Mesendoderm (in vitro differentiated cells): ENCODE results near the gene MAOB.

Experiments
- DNase-seq: peaks from one replicate; pipeline ENCODE4 v3.0.0; 2013
- H2AK5ac ChIP-seq: 2 replicates; pipeline ENCODE4 v1.6.1; 2013; ENCODE audit warnings: low read length, inconsistent platforms
- H2BK120ac ChIP-seq: 2 replicates; pipeline ENCODE4 v1.6.1; 2013; ENCODE audit warnings: low read depth, mild to moderate bottlenecking, low read length, moderate library complexity, mixed read lengths
- H2BK15ac ChIP-seq: replicated peaks from 2 replicates; pipeline ENCODE4 v1.6.1; 2013; ENCODE audit warnings: low read depth, mild to moderate bottlenecking, moderate library complexity
- H2BK5ac ChIP-seq: 2 replicates; pipeline ENCODE4 v1.6.1; 2013; ENCODE audit warnings: low read length, inconsistent platforms
- H3K18ac ChIP-seq: 2 replicates; pipeline ENCODE4 v1.6.1; 2013; ENCODE audit warnings: mild to moderate bottlenecking, low read length, mixed read lengths
- H3K23ac ChIP-seq: one replicate; pipeline ENCODE4 v1.6.1; 2013; ENCODE audit warnings: low read length
- H3K27ac ChIP-seq: 2 replicates; pipeline ENCODE4 v1.5.1; 2013; ENCODE audit warnings: low read depth, mild to moderate bottlenecking, inconsistent platforms, low read length, moderate library complexity
- H3K27me3 ChIP-seq: 2 replicates; pipeline ENCODE4 v1.6.1; 2013; ENCODE audit warnings: low read length, control low read depth, mild to moderate bottlenecking, inconsistent platforms; ENCODE audit not compliant: insufficient read depth, poor library complexity
- H3K36me3 ChIP-seq: 2 replicates; pipeline ENCODE4 v1.6.1; 2013; ENCODE audit warnings: low read length, inconsistent platforms; ENCODE audit not compliant: control insufficient read depth, insufficient read depth
- H3K4ac ChIP-seq: one replicate; pipeline ENCODE4 v1.6.1; 2013; ENCODE audit warnings: low read depth, mild to moderate bottlenecking, low read length, moderate library complexity
- H3K4me1 ChIP-seq: 2 replicates; pipeline ENCODE4 v1.6.1; 2013; ENCODE audit warnings: low read depth, low read length, inconsistent platforms; ENCODE audit not compliant: control insufficient read depth
- H3K4me2 ChIP-seq: 2 replicates; pipeline ENCODE4 v1.6.1; 2013; ENCODE audit warnings: low read length
- H3K4me3 ChIP-seq: 2 replicates; pipeline ENCODE4 v1.5.1; 2013; ENCODE audit warnings: mild to moderate bottlenecking, low read length
- H3K56ac ChIP-seq: one replicate; pipeline ENCODE4 v1.6.1; 2013; ENCODE audit warnings: low read length
- H3K79me1 ChIP-seq: 2 replicates; pipeline ENCODE4 v1.6.1; 2013; ENCODE audit warnings: low read length, inconsistent platforms
- H3K79me2 ChIP-seq: 2 replicates; pipeline ENCODE4 v1.6.1; 2013; ENCODE audit warnings: mild to moderate bottlenecking, low read length; ENCODE audit not compliant: control insufficient read depth, insufficient read depth
- H3K9ac ChIP-seq: 2 replicates; pipeline ENCODE4 v1.6.1; 2013; ENCODE audit warnings: low read length, inconsistent platforms
- H4K5ac ChIP-seq: one replicate; pipeline ENCODE4 v1.6.1; 2013; ENCODE audit warnings: low read length
- H4K8ac ChIP-seq: one replicate; pipeline ENCODE4 v1.6.1; 2013; ENCODE audit warnings: low read depth, mild to moderate bottlenecking, control low read depth, low read length, moderate library complexity
- WGBS: extraction: QIAGEN DNeasy Blood & Tissue Kit; methylation state at CpG from one replicate; pipeline ENCODE4 v1.1.7; 2013; ENCODE audit warnings: low lambda C conversion rate, missing lambda C conversion rate; ENCODE audit not compliant: insufficient coverage; ENCODE audit errors: extremely low coverage; 5-methylcytosine and 5-hydroxymethylcytosine counted together

MAOB gene

GRCh38 chrX:43741843-43742573 lies 140.2 kb downstream of the MAOB start:
- Histone ChIP-seq H3K27ac (no peak overlapping the region), H3K23ac (no peak overlapping the region), H2BK5ac (no peak overlapping the region), H2BK15ac (no peak overlapping the region), H4K5ac (no peak overlapping the region), H3K27me3 (no peaks in the 10 kb centered on the region), H2AK5ac (no peak overlapping the region), H3K9ac (no peak overlapping the region), H3K36me3 (no peaks in the 10 kb centered on the region), H3K18ac (no peak overlapping the region), H3K56ac (no peak overlapping the region), H4K8ac (no peak overlapping the region), H3K4ac (no peak overlapping the region), H3K4me2 (no peak overlapping the region), H3K4me1 (no peaks in the 10 kb centered on the region), H3K79me2 (no peaks in the 10 kb centered on the region), H2BK120ac (no peak overlapping the region), H3K4me3 (no peak overlapping the region), H3K79me1 (no peaks in the 10 kb centered on the region)
- WGBS, result no CpG with 5 or more reads among the region's 7 CpGs
- DNase-seq, result no peak

- H2AK5ac ChIP-seq, result no peak overlapping the region
- H3K56ac ChIP-seq, result no peak overlapping the region
- no peak overlapping the region for H2BK120ac ChIP-seq
- H3K18ac ChIP-seq, result no peak overlapping the region
- H3K36me3 ChIP-seq, result no peaks in the 10 kb centered on the region
- no peak overlapping the region for H3K4me2 ChIP-seq
- H3K4me1 ChIP-seq, result no peaks in the 10 kb centered on the region
- H3K27me3 ChIP-seq, result no peaks in the 10 kb centered on the region
- H3K79me2 ChIP-seq, result no peaks in the 10 kb centered on the region
- no peak overlapping the region for H3K4ac ChIP-seq
- no peak overlapping the region for H3K4me3 ChIP-seq
- H4K5ac ChIP-seq, result no peak overlapping the region
- no peak overlapping the region for H3K27ac ChIP-seq
- no peak overlapping the region for H3K9ac ChIP-seq
- no peak for DNase-seq
- WGBS, result no CpG with 5 or more reads among the region's 3 CpGs
- no peaks in the 10 kb centered on the region for H3K79me1 ChIP-seq
- H3K23ac ChIP-seq, result no peak overlapping the region
- H4K8ac ChIP-seq, result no peak overlapping the region
- H2BK15ac ChIP-seq, result no peak overlapping the region
- H2BK5ac ChIP-seq, result no peak overlapping the region
Observed at GRCh38 chrX:43735957-43736356, 146.3 kb downstream of the MAOB start.

GRCh38 chrX:43735534-43735933 lies 146.7 kb downstream of the MAOB start:
- no peak overlapping the region for H3K56ac ChIP-seq
- H3K79me2 ChIP-seq, result no peaks in the 10 kb centered on the region
- H3K23ac ChIP-seq, result no peak overlapping the region
- H2BK5ac ChIP-seq, result no peak overlapping the region
- no peak overlapping the region for H3K18ac ChIP-seq
- H3K4me1 ChIP-seq, result no peaks in the 10 kb centered on the region
- H3K79me1 ChIP-seq, result no peaks in the 10 kb centered on the region
- H4K8ac ChIP-seq, result no peak overlapping the region
- no peak overlapping the region for H3K4me2 ChIP-seq
- H3K27me3 ChIP-seq, result no peaks in the 10 kb centered on the region
- no peak overlapping the region for H3K4ac ChIP-seq
- no peak for DNase-seq
- no CpG with 5 or more reads among the region's 6 CpGs for WGBS
- no peak overlapping the region for H3K4me3 ChIP-seq
- no peaks in the 10 kb centered on the region for H3K36me3 ChIP-seq
- no peak overlapping the region for H4K5ac ChIP-seq
- H3K27ac ChIP-seq, result no peak overlapping the region
- H2AK5ac ChIP-seq, result no peak overlapping the region
- no peak overlapping the region for H2BK15ac ChIP-seq
- no peak overlapping the region for H3K9ac ChIP-seq
- no peak overlapping the region for H2BK120ac ChIP-seq

GRCh38 chrX:43734444-43734843 lies 147.8 kb downstream of the MAOB start:
- no CpG with 5 or more reads among the region's 1 CpG for WGBS
- Histone ChIP-seq H3K4ac (no peak overlapping the region), H4K5ac (no peak overlapping the region), H3K4me1 (no peaks in the 10 kb centered on the region), H2BK15ac (no peak overlapping the region), H3K79me2 (no peaks in the 10 kb centered on the region), H3K23ac (no peak overlapping the region), H3K36me3 (no peaks in the 10 kb centered on the region), H3K18ac (no peak overlapping the region), H2BK120ac (no peak overlapping the region), H3K27ac (no peak overlapping the region), H4K8ac (no peak overlapping the region), H2AK5ac (no peak overlapping the region), H2BK5ac (no peak overlapping the region), H3K9ac (no peak overlapping the region), H3K56ac (no peak overlapping the region), H3K4me3 (no peak overlapping the region), H3K79me1 (no peaks in the 10 kb centered on the region), H3K27me3 (no peaks in the 10 kb centered on the region), H3K4me2 (no peak overlapping the region)
- DNase-seq, result no peak

- Histone ChIP-seq H3K79me2 (no peaks in the 10 kb centered on the region), H2BK5ac (no peak overlapping the region), H3K27ac (no peak overlapping the region), H3K4me1 (no peaks in the 10 kb centered on the region), H2AK5ac (no peak overlapping the region), H3K23ac (no peak overlapping the region), H4K5ac (no peak overlapping the region), H3K79me1 (no peaks in the 10 kb centered on the region), H3K4me3 (no peak overlapping the region), H3K56ac (no peak overlapping the region), H4K8ac (no peak overlapping the region), H3K4ac (no peak overlapping the region), H3K9ac (no peak overlapping the region), H3K27me3 (no peaks in the 10 kb centered on the region), H3K36me3 (no peaks in the 10 kb centered on the region), H2BK15ac (no peak overlapping the region), H2BK120ac (no peak overlapping the region), H3K4me2 (no peak overlapping the region), H3K18ac (no peak overlapping the region)
- no CpG with 5 or more reads among the region's 1 CpG for WGBS
- no peak for DNase-seq
Observed at GRCh38 chrX:43733699-43734098, 148.6 kb downstream of the MAOB start.

GRCh38 chrX:43731086-43731485 lies 151.2 kb downstream of the MAOB start:
- no peak for DNase-seq
- Histone ChIP-seq H3K23ac (no peak overlapping the region), H3K4me2 (no peak overlapping the region), H2AK5ac (no peak overlapping the region), H3K18ac (no peak overlapping the region), H3K27ac (no peak overlapping the region), H3K27me3 (no peaks in the 10 kb centered on the region), H3K79me2 (no peaks in the 10 kb centered on the region), H2BK5ac (no peak overlapping the region), H3K4me1 (no peaks in the 10 kb centered on the region), H4K8ac (no peak overlapping the region), H3K36me3 (no peaks in the 10 kb centered on the region), H2BK15ac (no peak overlapping the region), H3K9ac (no peak overlapping the region), H3K4ac (no peak overlapping the region), H4K5ac (no peak overlapping the region), H3K4me3 (no peak overlapping the region), H3K56ac (no peak overlapping the region), H2BK120ac (no peak overlapping the region), H3K79me1 (no peaks in the 10 kb centered on the region)
- no CpG with 5 or more reads among the region's 7 CpGs for WGBS
